HG02623 (cell line): Measurements from ENCODE around the gene GGTLC3.
"Not testable (repeated sequence)": the region's sequence is repeated elsewhere in the genome, so short reads cannot be mapped to it uniquely, and the experiment has no call there.

Source experiments
- ATAC-seq: cut with Tn5 transposase; IDR thresholded peaks from one replicate; pipeline ENCODE4 v1.9.1; 2021; ENCODE audit warnings: moderate library complexity; ENCODE audit not compliant: unreplicated experiment

Gene GGTLC3

DNA sequence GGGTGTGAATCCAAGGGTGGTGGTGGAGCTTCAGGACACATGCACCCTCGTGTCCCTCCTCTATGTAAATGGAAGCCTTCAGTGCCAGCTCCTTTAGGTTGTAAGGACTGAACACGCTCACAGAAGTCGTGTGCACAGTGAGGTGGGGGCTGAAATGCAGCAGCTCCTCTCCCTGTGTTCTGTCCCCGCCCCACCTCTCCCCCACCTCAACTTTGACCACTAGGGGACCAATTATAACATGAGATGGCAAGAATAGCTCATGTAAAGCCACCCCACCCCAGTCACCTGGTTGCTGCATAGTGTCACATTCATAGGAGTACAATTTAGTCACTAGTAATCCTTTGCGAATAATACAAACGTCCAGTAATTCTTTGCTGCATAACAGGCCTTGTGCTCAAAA is 4.8 kb upstream of the GGTLC3 start:
- not testable (repeated sequence) for ATAC-seq

DNA sequence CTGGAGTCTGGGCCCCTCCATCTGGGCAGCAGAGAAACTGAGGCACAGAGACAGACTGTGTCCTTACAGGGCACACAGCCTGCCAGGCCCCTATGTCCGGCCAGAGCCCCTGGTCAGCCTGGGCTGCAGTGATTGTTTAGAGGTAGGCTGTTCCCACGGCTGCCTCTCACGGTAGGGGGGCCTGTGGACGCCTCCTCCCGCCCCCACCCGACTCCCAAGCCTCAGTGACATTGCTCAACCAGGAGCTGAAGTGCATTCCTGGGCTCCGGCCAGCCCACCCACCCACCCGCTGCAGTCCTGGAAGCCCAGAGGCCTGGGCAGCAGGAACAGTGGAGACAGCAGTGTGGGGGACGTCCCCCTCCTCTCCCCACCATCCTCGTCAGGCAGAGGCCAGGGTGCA is 4.5 kb downstream of the GGTLC3 start:
- ATAC-seq: not testable (repeated sequence)

DNA sequence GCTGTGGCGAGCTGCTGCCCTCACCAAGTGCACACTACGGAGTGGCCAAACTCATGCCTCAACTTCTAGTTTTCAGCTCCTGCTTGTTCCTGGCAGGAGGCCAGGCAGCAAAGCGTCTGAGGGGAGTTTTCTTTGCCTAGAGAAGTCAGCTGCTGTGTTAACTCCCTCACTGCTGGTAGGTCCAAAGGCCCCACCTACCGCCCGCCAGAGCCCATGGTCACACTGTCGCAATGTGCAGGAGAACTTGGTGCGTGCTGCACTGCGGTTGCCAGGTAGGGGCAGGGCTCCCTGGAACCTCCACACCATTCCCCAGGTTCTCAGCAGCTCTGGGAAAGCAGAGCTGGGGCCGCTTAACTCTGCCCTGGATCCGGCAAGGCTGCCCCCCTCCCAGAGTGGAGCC is 5.6 kb downstream of the GGTLC3 start:
- not testable (repeated sequence) for ATAC-seq

DNA sequence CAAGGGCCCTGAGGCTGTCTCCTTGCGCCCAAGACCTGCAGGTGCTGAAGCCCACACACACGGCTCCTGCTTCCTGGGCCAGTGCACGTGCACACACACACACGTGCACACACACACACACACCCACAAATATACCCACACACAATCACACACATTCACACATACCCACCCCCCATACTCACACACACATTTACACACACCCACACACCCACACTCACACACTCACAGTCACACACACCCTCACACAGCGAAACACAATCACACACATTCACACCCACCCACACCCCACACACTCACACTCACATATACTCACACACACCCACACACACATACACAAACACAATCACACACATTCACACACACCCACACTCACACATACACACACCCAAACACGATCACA is 6.6 kb downstream of the GGTLC3 start:
- not testable (repeated sequence) for ATAC-seq

DNA sequence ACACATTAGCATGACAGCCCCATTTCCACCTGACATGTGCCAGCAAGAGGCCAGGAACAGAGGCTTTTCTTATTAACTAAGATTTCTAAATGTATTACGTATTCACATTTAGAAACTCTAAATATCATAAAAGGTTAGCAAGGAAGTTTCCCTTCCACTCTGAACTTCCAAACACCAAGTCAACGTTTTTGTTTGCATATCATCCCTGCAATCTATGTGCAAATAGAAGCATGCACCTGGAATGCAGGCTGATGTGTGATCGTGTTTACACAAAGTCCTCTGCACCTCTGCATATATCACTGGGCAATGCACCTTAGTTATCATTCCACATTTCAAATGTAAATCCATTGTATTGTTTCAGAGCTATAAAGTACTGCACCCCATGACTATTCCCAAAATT is 21.7 kb downstream of the GGTLC3 start:
- not testable (repeated sequence) for ATAC-seq
